Smooth muscle cell of the brain vasculature (primary cell): Measurements from ENCODE around the gene SDHAF1.
A peak's percentile ranks its signal among the peaks of the same experiment; 100 is the strongest.
"Not testable (repeated sequence)": the region's sequence is repeated elsewhere in the genome, so short reads cannot be mapped to it uniquely, and the experiment has no call there.

ENCODE experiments used
- DNase-seq: peaks from one replicate; pipeline ENCODE4 v3.0.0-alpha.2; 2012; ENCODE audit warnings: low read depth, low spot score

SDHAF1 gene

DNA sequence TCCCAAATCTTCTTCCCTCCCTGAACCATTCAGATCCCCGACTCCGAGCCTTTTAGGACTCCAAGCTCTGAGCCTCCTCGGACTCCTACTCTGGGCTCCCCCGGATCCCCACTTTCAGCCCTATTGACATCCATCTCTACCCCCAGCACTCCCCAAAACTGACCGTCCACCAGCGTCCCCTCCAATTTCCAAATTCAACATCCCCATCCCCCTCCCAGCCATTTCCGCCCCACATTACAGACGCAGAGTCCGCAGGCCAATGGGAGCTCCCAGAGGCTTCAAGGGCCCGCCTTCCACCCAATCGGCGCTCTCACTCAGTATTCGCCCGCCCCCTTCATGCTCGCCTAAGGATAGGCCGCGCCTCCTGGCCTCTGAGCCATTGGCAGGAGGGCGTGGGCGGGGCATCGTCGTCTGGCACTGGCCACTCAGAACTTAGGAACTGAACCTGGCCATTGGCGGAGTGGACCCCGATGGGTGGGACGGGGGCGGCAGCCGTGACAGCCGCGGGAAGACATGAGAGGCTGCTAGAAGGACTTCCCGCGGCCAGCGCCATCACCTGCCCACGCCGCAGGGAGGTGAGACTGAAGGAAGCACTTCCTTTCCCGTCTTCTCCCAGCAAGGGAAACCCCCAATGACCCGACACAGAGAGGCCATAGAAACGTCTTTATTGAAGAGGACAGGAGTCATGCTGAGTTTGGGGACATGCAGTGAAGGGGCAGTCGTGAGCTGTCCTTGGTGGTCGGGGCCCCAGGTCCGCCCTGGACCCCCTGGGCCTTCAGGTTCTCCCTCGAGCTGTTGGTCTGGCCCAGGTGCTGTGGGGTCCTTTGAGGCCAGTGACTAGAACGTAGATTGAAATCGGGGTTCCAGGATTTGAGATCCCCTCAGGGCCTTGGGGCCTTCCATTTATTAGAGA is 19.3 kb downstream of the SDHAF1 start, which contains the start of gene ALKBH6:
ALKBH6 (minus strand) TSS at position 202 of the 913 bp plus-strand sequence. CDS start 816 bp downstream, outside the sequence.
- DNase-seq = peak; percentile 97

DNA sequence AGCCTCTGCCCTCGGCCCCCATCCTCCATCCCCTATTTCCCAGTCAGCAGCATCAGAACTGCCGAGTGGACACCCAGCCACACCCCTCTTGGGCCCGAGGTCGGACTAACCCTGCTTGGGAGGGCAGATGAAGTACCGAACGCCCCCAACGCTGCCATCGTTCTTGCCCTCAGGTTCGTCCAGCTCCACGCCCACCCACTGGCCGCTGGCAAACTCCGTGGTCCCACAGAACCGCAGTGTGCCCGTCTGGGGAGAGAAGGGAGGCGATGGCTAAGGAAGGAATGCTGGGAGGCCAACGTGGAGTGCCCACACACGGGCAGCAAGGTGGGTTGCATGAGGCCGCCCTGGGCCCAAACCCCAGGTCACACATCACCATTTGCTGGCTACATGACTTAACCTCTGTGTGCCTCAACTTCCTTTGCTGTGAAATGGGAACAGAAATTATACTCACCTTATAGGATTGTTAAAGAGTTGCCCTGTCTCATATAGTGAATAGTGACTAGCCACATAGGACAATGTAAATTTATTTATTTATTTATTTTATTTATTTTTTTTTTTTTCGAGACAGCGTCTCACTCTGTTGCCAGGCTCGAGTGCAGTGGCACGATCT is 24.2 kb downstream of the SDHAF1 start:
- DNase-seq = no peak

DNA sequence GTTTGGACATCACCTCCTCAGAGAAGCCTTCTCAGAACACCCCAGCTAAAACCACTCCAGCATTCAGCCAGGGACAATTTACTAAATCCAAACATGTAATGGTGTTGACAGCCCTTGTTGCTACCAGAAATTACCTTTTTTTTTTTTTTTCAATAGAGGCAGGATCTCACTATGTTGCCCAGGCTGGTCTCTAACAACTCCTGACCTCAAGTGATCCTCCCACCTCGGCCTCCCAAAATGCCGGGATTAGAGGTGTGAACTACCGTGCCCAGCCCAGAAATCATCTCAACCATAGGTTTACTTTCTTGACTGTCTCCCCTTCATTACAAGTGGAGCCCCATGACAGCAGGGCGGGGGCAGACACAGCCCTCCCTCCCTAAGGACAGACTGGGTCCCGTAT is 28.4 kb downstream of the SDHAF1 start:
- no peak for DNase-seq

DNA sequence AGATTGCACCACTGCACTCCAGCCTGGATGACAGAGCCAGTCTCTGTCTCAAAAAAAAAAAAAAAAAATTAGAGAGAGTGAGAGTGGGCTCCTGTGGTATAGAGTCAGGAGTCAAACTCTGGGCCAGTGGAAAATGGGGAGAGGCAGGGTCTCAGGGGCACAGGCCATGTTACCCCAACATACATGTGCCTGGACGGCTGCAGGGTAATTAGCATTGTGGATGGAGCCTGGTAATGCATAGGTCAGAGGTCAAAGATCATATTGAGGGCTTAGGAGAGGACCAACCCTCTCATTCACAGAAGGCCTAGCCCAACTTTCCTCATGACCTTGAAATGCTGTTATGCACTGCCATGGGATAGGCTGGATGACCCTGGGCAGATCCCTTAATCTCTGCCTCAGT is 30.6 kb downstream of the SDHAF1 start:
- DNase-seq = no peak

DNA sequence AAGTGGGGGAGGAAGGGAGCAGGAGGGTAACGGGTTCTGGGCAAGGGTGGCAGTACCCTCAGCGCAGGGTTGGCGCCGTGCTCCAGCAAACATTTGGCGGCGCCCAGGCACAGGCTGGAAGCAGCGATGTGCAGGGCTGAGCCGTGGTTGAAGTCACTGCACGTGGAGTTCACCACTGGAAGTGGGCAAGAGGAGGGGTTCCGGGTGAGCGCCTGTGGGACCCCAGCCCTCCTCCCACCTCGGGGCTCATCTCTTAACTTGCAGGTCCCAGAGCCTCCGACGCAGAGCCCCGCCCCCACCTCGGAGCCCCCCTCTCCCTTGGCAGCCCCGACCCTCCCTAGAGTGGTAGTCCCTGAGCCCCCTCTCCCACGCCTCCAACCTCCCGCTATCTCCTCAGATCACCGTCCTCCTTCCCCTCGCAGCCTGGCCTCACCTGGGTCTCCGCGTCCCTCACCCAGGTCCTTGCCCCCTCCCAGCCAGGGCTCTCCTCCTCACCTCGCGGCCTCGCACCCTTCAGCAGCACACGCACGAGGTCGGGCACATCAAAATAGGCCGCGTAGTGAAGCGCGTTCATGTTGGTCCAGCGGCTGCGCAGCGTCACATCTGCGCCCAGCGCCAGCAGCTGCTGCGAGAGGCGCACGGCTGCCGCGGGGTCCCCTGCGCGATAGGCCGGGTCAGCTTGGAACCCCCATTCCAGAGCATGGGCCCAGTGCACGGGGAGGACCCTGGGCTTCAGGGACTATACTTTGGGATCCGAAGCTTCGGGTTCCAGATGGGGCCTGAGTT is 31.3 kb downstream of the SDHAF1 start:
- no peak for DNase-seq

DNA sequence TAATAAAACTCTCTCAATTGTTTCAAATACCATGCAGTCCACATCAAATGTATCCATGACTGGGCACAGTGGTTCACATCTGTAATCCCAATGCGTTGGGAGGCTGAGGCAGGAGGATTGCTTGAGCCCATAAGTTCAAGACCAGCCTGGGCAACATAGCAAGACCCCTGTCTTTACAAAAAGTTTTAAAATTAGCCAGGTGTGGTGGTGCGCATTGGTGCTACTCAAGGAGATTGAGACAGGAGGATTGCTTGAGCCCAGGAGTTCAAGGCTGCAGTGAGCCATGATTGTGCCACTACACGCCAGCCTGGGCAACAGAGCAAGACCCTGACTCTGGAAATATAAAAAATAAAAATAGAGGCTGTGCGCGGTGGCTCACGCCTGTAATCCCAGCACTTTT is 32.7 kb downstream of the SDHAF1 start:
- DNase-seq = no peak

DNA sequence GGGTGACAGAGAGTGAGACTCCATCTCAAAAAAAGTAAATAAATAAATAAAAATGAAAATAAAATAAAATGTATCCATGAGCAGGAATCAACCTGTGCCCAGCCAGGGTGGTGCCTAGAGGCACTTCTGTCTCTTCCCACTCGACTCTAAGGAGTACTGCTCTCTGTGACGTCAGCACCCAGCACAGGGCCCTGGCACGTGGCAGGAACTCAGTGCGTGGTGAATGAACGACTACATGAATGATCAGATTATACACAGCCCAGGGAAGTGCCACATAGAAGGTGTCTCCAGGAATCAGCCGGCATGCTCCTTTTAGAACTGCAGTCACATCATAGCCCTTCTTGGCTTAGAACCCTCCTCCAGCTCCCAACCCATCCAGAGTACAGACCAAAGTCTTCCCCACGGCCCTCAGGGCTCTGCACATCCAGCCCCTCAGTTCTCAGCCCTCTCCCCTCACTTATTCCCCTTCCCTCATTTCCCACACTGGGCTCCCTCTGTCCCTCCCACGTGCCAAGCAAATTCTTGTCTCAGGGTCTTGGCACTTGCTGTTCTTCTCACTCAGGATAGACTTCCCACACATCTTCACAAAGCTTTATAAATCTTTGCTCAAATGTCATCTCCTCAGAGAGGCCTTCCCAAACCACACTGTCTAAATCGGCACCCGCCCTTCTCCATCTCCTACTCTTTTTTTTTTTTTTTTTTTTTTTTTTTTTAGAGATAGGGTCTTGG is 33.5 kb downstream of the SDHAF1 start:
- no peak for DNase-seq

DNA sequence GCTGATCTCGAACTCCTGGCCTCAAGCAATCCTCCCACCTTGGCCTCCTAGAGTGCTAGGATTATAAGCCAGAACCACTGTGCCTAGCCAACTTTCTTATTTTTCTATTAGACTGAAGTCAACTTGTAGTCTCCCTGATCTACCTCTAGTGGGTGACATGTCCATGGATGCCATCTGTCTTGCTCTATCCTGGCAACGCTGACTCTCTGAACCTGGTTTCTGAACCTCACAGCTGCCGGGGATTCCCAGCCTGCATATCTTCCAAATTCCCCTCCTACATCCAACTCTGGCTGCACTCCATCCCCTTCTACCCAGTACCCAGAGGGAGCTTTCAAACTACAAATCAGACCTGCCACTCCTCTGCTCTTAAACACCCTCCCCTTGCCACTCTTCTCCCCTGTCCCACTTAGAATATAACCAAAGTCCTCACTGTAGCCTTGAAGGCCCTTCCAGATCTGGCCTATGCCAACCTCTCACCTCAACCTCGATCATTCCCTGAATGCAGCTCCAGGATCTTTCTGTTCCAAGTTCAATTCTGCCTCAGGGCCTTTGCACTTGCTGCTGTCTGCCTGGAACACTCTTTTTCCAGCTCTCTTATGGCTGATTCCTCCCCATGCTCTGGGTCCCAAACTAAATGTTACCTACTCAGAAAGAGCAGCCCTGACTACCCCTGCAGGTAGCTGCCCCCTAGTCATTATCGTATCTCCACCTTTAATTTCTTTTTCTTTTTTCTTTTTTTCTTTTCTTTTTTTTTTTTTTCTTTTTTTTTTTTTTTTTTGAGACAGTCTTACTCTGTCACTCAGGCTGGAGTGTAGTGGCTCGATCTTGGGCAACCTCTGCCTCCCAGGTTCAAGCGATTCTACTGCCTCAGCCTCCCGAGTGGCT is 35.5 kb downstream of the SDHAF1 start:
- DNase-seq = no peak

DNA sequence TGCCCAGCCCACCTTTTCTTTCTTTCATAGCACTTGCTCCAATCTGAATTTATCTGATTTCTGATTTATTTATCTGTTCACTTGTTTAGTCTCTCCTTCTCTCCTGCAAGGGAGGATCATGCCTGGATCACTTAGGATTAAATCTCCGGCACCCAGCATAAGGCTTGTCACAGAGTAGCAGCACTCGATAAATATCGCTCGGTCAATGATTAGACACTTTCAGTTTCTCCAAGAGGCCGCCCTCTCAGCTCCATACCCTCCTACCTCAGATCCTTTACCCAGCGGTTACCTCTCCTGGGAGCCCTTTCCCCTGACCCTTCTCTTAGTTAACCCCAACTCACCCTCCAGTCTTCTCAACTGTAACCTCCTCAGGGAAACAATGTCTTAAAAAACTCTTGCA is 36.3 kb downstream of the SDHAF1 start:
- no peak for DNase-seq

DNA sequence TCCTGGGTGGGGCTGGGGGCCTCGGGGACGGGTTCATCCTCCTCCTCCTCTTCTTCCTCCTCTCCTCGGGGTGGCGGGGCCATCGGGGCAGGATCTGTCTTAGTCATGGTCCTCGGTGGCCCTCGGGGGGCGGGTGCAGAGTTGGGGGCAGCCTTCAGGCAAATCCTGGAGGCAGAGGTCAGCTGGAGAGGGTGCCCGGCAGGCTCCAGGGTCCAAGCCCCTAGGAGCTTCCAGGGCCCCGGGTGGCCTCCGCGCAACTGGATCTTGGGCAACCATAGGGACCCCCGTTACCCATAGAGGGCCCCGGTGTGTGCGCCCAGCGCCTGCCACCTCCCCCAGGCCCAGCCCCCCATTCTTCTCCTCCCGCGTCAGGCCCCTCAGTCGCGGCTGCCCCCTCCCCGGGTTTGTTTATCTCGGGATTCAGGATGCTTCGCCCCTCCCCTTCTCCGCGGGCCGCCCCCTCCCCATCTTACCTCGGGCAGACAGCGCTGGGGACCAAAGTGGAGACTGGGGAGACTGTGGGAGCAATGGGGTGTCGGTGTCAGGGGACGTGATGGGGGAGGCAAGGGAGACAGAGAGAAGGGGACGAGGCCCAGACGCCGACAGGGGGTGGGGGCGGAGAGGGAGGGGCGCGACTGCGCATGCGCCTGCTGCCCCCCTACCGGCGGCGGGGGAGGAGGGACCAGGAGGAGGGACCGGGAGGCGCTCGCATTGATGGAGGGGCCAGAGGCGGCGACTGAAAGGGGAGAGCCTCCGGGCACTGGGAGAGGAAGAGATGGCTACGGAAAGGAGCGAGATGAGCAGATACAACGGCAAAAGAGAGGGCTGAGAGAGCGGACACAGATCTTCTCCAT is 37.5 kb downstream of the SDHAF1 start, which contains the start of gene CLIP3:
CLIP3 (minus strand) TSS at position 623 of the 854 bp plus-strand sequence; CDS start at position 107, 516 bp downstream.
- no peak for DNase-seq

DNA sequence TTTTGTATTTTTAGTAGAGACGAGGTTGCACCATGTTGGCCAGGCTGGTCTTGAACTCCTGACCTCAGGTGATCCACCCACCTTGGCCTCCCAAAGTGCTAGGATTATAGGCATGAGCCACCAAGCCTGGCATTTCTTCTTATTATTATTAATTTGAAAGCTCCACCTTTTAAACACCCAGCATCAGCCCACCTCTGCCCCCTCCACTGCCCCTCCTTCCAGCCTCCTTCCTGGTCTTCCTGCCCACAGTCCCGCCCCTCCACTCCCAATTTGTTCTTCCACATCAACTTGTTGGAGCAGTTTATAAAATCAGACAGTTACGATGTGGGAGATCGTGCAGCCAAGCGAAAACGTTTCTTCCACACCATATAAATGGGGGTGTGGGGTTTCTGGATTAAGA is 45.5 kb downstream of the SDHAF1 start:
- DNase-seq = no peak

DNA sequence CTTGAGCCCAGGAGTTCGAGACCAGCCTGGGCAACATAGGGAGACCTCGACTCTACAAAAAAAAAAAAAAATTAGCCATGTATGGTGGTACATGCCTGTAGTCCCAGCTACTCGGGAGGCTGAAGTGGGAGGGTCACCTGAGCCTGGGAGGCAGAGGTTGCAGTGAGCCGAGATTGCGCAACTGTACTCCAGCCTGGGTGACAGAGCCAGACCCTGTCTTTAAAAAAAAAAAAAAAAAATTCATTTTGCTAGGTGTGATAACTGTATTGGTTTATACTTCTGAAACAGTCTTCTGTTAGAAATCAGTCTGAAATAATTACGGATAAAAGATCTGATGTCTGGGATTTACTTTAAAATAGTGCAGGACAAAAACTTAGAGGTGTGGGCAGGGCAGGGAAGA is 46.1 kb downstream of the SDHAF1 start:
- DNase-seq = not testable (repeated sequence)

DNA sequence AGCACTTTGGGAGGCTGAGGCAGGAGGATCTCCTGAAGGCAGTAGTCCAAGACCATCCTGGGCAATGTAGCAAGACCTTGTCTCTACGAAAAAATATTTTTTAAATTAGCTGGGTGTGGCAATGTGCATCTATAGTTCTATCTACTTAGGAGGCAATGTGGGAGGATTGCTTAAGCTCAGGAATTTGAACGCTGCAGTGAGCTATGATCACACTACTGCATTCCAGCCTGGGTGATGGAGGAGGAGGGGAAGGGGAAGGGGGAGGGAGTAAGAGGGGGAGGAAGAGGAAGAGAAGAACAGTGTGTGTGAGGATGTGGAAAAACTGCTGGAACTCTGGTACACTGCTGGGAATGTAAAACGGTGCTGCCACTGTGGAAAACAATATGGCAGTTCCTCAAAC is 46.8 kb downstream of the SDHAF1 start:
- DNase-seq = no peak

DNA sequence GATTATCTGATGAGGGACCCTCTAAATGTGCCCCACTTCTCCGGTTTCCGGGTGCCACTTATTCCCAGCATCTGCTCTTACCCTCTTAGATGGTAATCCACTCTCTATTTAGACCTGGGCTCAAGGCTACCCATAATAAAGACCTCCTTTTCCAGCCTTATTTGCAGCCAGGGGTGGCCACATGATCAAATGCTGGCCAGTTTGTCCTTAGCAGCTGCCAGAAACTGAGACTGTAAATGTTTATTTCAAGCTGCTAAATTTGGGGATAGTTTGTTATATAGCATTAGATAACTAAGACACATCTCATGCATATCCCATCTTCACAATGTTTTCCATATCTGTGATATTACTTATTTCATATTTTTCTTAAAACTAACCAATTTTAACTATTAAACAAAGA is 49.0 kb downstream of the SDHAF1 start:
- no peak for DNase-seq
